ENCODE measurements around the gene ZNF324B.
"Not testable (repeated sequence)": the region's sequence is repeated elsewhere in the genome, so short reads cannot be mapped to it uniquely, and the experiment has no call there.

Gene ZNF324B

DNA sequence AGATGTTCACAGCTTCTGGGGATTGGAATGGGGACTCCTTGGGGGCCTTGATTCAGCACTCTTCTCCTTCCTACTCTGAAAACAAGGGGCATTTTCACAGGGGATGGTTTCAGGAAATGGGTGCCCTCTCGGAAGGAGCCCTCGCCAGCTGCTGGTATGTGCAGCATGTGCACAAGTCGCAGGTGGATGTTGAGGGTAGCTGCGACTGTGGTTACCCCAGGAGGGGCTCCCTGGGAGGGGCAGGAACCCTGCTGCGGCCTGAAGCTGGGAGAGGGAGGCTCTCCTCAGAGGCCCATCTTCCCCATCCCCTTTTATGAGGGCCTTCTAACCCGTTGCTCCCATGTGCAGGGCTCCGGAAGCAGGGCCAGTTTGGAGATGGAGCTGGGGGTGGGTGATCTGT is 30.9 kb downstream of the ZNF324B start:
- no peak for DNase-seq

DNA sequence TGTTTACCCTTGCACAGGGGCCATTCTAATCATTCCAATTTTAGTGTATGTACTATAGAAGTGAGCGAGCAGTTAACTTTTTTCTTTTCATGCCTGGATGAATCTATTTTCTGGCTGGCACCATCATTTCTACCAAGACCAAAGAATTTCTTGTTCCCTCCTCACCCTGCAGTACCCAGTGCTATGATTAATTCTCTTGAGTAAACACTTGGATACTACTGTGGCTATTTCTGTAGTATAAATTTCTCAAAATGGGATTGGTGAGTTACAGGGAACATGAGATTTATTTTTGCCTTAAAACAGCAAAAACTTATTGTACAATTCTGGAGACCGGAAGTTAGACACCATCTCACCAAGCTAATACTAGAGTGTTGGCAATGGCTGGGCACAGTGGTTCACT is 32.4 kb downstream of the ZNF324B start:
- no peak for DNase-seq

DNA sequence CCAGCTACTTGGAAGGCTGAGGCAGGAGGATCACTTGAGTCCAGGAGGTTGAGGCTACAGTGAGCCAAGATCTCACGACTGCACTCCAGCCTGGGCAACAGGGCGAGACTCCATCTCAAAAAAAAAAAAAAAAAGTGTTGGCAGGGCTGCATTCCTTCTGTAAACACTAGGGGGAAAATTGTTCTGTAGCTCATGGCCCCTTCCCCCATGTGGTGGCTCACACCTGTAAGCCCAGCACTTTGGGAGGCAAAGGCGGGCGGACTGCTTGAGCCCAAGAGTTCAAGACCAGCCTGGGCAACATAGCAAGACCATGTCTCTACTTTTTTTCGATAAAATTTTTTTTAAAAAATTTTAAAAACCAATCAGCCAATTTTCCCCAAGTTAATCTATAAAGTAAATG is 32.9 kb downstream of the ZNF324B start:
- DNase-seq = not testable (repeated sequence)

DNA sequence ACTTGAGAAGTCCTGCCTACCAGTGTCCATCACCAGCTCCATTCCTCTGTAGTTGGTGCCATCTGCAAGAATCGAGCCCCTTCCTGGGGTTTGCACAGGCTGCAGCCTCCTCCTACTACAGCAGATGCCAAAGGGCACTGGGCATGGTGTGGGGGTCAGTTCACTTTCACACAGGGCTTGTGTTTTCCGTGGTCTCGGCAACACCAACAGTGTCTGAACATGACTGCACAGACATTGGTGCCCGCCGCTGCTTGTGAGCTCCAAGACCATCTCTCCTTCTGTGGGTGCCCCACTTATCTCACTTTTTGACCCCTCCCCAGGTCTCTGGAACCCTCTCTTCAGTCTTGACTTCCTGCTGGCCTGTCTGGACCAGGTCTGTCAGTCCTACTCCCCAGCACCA is 40.0 kb downstream of the ZNF324B start:
- DNase-seq = no peak

DNA sequence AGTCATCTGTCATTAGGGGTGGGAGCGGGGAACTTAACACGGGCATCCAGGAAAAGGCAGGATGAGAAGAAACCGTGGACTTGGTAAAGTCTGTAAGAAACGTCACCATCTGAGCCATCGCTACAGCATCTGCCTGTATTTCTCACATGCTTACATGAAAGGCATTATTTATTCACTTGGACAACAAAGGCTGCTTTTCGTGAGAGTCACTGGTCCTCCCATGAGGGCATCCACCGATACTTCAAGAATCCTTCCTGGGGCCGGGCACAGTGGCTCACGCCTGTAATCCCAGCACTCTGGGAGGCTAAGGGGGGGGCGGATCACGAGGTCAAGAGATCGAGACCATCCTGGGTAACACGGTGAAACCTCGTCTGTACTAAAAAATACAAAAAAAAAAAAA is 40.8 kb downstream of the ZNF324B start:
- DNase-seq = peak in 1 of 2 donors; percentile 5

DNA sequence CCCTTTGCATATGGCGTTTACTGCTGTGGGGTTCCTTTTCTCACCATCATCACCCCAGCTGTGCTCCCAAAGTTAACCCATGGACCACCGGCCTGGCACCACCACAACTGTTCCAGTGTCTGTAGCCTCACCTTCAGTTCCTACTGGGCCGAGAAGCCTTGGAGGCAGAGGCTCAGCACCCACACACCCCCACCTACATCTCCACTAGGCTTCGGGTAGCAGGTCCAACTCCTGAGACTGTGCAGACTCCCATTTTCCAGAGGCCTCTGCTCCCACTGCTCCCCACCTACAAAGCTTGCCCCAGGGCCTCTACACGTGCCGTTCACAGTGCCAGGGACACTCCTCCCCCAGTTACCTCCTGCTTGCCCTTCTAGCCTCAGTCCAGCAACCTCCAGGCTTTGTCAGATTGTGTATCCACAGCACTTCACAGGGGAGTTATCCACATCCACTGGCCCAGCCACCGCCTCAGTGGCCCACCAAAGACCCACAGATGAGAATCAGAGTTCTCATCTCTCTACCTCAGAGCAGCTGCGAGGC is 46.3 kb downstream of the ZNF324B start:
- no peak for DNase-seq

DNA sequence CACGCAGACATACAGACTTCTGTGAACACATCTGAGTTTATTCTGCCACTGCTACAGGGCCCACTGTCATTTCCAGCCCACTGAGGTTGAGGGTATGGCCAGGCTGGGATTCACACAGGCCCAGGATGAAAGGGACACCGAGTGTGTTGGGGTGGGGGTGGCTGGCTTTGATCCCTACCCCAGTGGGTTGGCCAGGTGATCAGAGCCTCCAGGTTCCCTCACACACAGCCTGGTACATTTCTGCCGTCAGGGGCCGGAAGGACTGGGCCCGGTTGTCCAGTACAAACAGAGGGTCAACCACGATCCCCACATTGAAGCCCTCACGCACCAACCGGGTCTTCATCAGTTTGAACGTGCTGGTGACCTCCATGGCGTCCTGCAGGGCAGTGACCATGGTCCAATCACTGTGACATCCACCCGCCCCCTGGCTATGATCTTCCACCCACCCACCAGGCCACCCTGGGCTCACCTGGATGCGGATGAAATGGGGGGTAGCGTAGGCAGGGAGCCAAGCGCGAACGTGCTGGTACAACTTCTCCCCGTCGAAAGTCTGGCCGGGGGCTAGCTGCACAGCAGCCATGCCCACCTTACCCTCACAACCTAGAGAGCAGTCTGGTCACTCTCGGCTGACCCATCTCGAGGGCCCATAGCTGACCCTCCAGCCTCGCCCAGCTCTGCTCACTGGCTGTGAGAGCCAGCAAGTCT is 47.0 kb downstream of the ZNF324B start:
- DNase-seq = no peak

DNA sequence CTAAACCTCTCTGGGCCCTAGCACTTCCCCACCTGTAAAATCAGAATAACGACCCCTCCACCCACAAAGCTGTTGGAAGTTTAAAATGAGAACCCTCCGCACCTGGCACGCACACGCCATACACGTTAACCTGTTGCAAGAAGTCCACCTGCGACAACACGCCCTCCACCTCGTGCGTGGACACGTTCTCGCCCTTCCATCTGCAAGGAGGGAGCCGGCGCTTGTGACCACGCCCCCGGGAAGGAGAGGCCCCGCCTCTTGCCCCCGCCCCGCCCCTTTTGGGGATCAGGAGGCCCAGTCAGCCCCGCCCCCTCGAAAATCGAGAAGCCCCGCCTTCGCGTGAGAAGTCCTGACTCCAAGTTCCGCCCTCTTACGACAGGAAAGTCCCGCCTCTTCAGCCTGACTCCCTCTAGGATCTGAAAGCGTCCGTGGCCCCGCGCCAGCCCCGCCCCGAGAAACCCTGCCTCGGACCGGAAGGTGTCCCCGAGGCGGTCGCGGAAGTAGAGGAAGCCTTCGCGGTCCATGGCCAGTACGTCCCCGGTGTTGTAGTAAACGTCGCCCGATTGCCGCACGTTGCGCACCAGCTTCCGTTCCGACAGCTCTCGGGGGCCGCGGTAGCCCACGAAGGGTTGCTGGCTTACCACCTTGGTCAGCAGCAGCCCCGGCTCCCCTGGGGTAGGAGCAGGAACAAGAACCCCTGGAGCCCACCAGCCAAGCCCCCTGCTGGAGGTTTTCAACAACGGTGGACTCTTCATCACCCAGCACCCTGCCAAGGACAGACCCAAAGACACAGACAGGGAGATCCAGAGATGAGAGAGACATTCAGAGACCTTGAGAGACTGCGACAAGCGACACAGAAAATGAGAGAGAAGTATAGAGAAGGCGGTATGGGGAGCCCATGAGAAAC is 47.9 kb downstream of the ZNF324B start:
- peak; percentile 98 to 99 for DNase-seq

DNA sequence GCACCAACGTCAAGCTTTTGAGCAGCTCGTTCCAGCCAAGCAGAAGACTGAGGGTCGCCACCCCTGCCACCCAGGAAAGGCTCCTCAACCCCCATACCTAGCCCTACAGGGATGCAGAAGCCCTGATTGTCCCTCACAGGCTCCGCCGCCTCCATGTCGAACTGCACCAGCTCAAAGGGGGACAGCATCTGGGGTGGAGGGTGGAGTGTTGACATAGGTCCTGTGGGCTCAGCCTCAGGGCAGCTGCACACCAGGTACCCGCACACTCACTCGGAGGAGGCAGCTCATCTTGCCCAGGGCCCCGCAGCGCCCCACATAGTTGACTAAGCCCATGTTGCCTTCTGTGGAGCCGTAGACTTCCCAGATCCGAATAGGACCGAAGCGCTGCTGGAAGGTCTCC is 48.8 kb downstream of the ZNF324B start:
- no peak for DNase-seq

All from hippocampal formation (tissue), 2 donors.